ENCODE data around the gene NEK6. TPM values are rescaled to one million over a fixed set of nuclear protein-coding genes. Genes with fewer than 3 reads are reported as not detected.
A peak's percentile ranks its signal among the peaks of the same experiment; 100 is the strongest.
"Not testable (repeated sequence)": the region's sequence is repeated elsewhere in the genome, so short reads cannot be mapped to it uniquely, and the experiment has no call there.

Gene NEK6
- total RNA-seq, 1 donor from 2014 or later = 43.9 TPM

GRCh38 chr9:124251605-124252378 lies 6.0 kb upstream of the NEK6 start:
- Mint-ChIP-seq H3K4me1 (ENCODE audit: unreplicated experiment) (peaks cover 16% of the 10 kb centered on the region), H3K27me3 (ENCODE audit: unreplicated experiment) (peaks cover 7% of the 10 kb centered on the region), H3K4me3 (ENCODE audit: unreplicated experiment) (no peak overlapping the region), H3K27ac (ENCODE audit: unreplicated experiment) (no peak overlapping the region), H3K36me3 (ENCODE audit: low read depth, unreplicated experiment) (no peaks in the 10 kb centered on the region), H3K9me3 (ENCODE audit: unreplicated experiment) (no peaks in the 10 kb centered on the region)
- DNase-seq (ENCODE audit: low spot score) = no peak
- no peak for TF ChIP-seq CTCF (IDR thresholded peaks at IDR 0.05; ENCODE audit: unreplicated experiment)

- peaks cover 19% of the 10 kb centered on the region for H3K4me1 Mint-ChIP-seq (ENCODE audit: unreplicated experiment)
- H3K27ac Mint-ChIP-seq (ENCODE audit: unreplicated experiment); H3K4me3 Mint-ChIP-seq (ENCODE audit: unreplicated experiment): not testable (repeated sequence)
Observed at GRCh38 chr9:124252878-124253277, 4.9 kb upstream of the NEK6 start.

GRCh38 chr9:124254261-124254682 lies 3.5 kb upstream of the NEK6 start:
- H3K9me3 Mint-ChIP-seq (ENCODE audit: unreplicated experiment) = no peaks in the 10 kb centered on the region
- H3K27me3 Mint-ChIP-seq (ENCODE audit: unreplicated experiment) = peaks cover 12% of the 10 kb centered on the region
- no peak overlapping the region for H3K27ac Mint-ChIP-seq (ENCODE audit: unreplicated experiment)
- no peak overlapping the region for H3K4me3 Mint-ChIP-seq (ENCODE audit: unreplicated experiment)
- peaks cover 28% of the 10 kb centered on the region for H3K4me1 Mint-ChIP-seq (ENCODE audit: unreplicated experiment)
- TF ChIP-seq CTCF (IDR thresholded peaks at IDR 0.05; ENCODE audit: unreplicated experiment) = no peak
- no peak for DNase-seq (ENCODE audit: low spot score)
- no peaks in the 10 kb centered on the region for H3K36me3 Mint-ChIP-seq (ENCODE audit: low read depth, unreplicated experiment)

More at GRCh38 chr9:124252878-124253277, 4.9 kb upstream of the NEK6 start:
- not testable (repeated sequence) for DNase-seq (ENCODE audit: low spot score); H3K36me3 Mint-ChIP-seq (ENCODE audit: low read depth, unreplicated experiment); H3K9me3 Mint-ChIP-seq (ENCODE audit: unreplicated experiment)
- peaks cover 12% of the 10 kb centered on the region for H3K27me3 Mint-ChIP-seq (ENCODE audit: unreplicated experiment)

- Mint-ChIP-seq H3K27me3 (ENCODE audit: unreplicated experiment) (peaks cover 15% of the 10 kb centered on the region), H3K27ac (ENCODE audit: unreplicated experiment) (no peak overlapping the region), H3K4me3 (ENCODE audit: unreplicated experiment) (no peak overlapping the region), H3K9me3 (ENCODE audit: unreplicated experiment) (no peaks in the 10 kb centered on the region), H3K36me3 (ENCODE audit: low read depth, unreplicated experiment) (no peaks in the 10 kb centered on the region), H3K4me1 (ENCODE audit: unreplicated experiment) (peaks cover 36% of the 10 kb centered on the region)
- no peak for TF ChIP-seq CTCF (IDR thresholded peaks at IDR 0.05; ENCODE audit: unreplicated experiment)
- DNase-seq (ENCODE audit: low spot score) = no peak
Observed at GRCh38 chr9:124255222-124255621, 2.5 kb upstream of the NEK6 start.

GRCh38 chr9:124256517-124257069 lies 1.2 kb upstream of the NEK6 start:
- H3K27me3 Mint-ChIP-seq (ENCODE audit: unreplicated experiment) = peaks cover 15% of the 10 kb centered on the region
- H3K9me3 Mint-ChIP-seq (ENCODE audit: unreplicated experiment) = no peaks in the 10 kb centered on the region
- TF ChIP-seq CTCF (IDR thresholded peaks at IDR 0.05; ENCODE audit: unreplicated experiment) = no peak
- peak overlapping the region; percentile 57 for H3K27ac Mint-ChIP-seq (ENCODE audit: unreplicated experiment)
- no peaks in the 10 kb centered on the region for H3K36me3 Mint-ChIP-seq (ENCODE audit: low read depth, unreplicated experiment)
- peak overlapping the region; percentile 95 for H3K4me3 Mint-ChIP-seq (ENCODE audit: unreplicated experiment)
- no peak for DNase-seq (ENCODE audit: low spot score)
- H3K4me1 Mint-ChIP-seq (ENCODE audit: unreplicated experiment) = peaks cover 42% of the 10 kb centered on the region
